ENCODE results near the gene SLC37A1. TPM values are rescaled to one million over a fixed set of nuclear protein-coding genes. Genes with fewer than 3 reads are reported as not detected.

SLC37A1 gene
- total RNA-seq, 2 donors from 2014 or later, result 6.6 to 9.6 TPM

DNA sequence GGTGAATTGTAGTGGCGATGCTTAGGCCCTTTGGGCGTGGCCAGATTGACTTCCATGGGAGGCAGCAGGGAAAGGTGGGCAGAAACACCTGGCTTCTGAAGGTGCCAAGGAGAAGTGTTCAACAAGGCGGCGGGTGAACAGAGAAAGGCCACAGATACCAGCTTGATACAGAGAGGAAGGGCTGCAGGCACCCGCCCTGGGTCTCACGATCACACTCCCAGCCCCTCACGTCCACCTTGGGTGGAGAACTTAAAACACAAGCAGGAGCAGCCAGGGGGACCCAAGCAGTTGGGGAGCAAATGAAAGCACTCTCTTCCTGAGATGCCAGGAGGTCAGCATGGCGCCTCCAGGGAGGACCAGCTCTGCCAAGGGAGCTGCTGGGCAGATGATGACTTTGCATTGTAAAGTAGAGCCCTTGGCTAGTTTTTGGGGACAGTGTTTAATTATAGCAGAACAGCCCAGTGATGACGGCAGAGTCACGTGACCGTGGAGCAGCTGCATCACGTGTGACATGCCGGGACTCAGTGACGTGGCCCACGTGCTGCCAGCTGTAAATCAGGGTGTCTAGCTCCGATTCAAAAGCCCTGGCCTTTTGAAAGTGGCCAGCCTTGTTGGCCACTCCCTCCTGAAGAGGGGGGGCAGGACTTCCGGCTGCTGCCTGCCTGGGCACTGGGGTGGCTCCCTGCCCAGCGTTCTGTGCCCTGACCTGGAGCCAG is 19.0 kb downstream of the SLC37A1 start:
- H3K36me3 ChIP-seq, result no peaks in the 10 kb centered on the region
- H3K4me1 ChIP-seq (ENCODE audit: control insufficient read depth in 1 of 2, low read depth in 2 of 2), result peaks cover 0 to 15% of the 10 kb centered on the region in 2 donors
- TF ChIP-seq, protein P1, sequence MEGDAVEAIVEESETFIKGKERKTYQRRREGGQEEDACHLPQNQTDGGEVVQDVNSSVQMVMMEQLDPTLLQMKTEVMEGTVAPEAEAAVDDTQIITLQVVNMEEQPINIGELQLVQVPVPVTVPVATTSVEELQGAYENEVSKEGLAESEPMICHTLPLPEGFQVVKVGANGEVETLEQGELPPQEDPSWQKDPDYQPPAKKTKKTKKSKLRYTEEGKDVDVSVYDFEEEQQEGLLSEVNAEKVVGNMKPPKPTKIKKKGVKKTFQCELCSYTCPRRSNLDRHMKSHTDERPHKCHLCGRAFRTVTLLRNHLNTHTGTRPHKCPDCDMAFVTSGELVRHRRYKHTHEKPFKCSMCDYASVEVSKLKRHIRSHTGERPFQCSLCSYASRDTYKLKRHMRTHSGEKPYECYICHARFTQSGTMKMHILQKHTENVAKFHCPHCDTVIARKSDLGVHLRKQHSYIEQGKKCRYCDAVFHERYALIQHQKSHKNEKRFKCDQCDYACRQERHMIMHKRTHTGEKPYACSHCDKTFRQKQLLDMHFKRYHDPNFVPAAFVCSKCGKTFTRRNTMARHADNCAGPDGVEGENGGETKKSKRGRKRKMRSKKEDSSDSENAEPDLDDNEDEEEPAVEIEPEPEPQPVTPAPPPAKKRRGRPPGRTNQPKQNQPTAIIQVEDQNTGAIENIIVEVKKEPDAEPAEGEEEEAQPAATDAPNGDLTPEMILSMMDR (IDR thresholded peaks at IDR 0.05), result no peak
- H3K27ac ChIP-seq, result no peak overlapping the region
- no peaks in the 10 kb centered on the region for H3K27me3 ChIP-seq (replicated peaks; ENCODE audit: insufficient read depth)
- ATAC-seq (ENCODE audit: insufficient number of reproducible peaks, low FRiP score, low read depth) (no peak), DNase-seq (ENCODE audit: low spot score) (peak; percentile 28)
- no peak overlapping the region for H3K4me3 ChIP-seq
- no peaks in the 10 kb centered on the region for H3K9me3 ChIP-seq

DNA sequence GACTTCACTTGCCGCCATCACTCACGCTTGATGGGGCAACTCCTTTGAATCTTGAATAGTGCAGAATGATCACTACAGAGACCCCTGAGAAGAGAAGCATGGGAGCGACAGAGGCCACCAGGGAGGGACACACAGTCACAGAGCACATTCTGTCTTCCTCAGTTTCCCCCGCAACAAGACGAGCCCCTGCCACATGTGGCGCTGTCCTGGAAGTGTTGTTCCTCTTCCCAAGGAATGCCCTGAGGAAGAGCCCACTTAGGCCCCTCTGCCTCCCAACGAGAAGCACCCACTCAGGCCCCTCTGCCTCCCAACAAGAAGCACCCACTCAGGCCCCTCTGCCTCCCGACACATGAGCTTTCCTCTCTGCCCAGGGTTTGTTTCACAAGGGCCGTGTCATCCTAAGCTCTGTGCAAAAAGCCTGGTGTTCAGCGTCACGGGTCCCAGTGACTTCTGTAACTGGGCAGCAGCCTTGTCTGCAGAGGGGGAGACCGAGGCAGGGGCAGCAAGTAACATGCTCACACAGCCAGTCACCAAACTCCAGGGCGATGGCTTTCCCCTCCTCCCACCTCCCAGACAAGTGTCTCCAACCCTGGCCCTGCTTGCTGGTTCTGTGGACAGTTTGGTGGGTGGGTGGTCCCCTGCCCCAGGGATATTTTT is 19.8 kb downstream of the SLC37A1 start:
- Histone ChIP-seq H3K27ac (no peak overlapping the region), H3K9me3 (no peaks in the 10 kb centered on the region), H3K4me1 (ENCODE audit: control insufficient read depth in 1 of 2, low read depth in 2 of 2) (peaks cover 0 to 12% of the 10 kb centered on the region in 2 donors), H3K36me3 (no peaks in the 10 kb centered on the region), H3K4me3 (peak overlapping the region; percentile 27), H3K27me3 (replicated peaks; ENCODE audit: insufficient read depth) (no peaks in the 10 kb centered on the region)
- no peak for ATAC-seq (ENCODE audit: insufficient number of reproducible peaks, low FRiP score, low read depth)
- DNase-seq (ENCODE audit: low spot score), result no peak
- TF ChIP-seq, protein P1 (IDR thresholded peaks at IDR 0.05), result no peak

DNA sequence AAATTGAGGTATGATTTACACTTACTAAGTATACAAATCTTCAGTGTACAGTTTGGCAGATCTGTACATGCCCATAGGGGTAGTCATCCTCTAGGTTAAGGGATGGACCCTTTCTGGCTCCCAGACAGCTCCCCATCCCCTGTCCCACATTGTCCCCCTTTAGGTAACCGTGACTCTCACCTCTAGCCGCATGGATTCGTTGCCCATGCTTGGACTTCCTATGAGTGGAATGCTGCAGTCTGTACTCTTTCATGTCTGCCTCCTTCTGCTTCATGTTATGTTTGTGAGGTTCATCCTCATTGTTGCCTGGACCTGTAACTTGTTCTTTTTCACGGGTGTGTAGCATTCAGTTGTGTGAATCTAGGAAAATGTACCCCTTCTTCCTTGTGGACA is 20.3 kb downstream of the SLC37A1 start:
- Histone ChIP-seq H3K27me3 (replicated peaks; ENCODE audit: insufficient read depth) (no peaks in the 10 kb centered on the region), H3K4me3 (peak overlapping the region; percentile 27), H3K27ac (no peak overlapping the region), H3K4me1 (ENCODE audit: control insufficient read depth in 1 of 2, low read depth in 2 of 2) (peaks cover 0 to 12% of the 10 kb centered on the region in 2 donors), H3K9me3 (no peaks in the 10 kb centered on the region), H3K36me3 (no peaks in the 10 kb centered on the region)
- ATAC-seq (ENCODE audit: insufficient number of reproducible peaks, low FRiP score, low read depth) (no peak), DNase-seq (ENCODE audit: low spot score) (no peak)
- TF ChIP-seq, protein P1 (IDR thresholded peaks at IDR 0.05), result no peak

DNA sequence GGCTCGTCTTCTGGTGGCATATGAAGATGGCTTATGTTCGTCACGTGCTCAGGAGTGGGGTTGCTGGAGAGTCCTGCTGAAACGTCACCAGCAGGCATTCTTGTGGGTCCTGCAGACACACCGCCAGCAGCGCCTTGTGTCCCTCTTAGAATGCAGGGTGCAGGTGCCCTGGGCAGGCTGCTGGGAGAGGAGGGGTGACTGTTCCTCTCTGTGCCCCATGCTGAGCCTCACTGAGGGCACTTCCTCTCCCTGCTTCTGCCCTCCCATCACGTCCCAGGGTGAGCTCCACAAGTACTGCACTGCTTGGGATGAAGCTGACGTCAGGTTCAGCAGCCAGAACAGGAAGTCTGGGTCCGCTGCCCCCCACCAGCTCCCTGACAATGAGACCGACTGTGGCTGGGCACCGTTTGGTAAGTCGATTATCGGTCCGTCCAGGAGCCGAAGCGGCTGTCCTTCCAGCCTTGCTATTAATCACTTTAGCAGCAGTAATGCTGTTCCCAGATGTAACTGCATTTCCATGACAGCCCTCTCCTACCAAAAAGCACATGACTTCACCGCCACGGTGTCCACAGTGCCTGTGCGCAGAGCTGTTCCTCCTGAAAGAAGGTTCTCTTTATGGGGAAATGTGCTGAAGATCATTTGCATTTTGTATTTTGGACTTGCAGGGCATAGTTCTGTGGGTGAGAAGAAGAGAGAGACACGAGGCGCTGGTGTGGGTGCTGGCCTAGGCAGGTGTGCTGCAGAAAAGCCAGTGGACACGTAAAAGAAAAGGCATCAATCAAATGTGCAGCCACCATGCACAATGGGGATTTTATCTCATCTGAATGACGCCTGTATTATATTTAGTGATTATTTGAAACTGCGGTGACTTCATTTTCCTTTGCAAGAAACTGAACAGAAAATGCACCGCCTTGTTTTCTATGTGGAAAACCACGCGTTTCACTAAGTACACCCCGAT is 21.0 kb downstream of the SLC37A1 start:
- Histone ChIP-seq H3K27me3 (replicated peaks; ENCODE audit: insufficient read depth) (no peaks in the 10 kb centered on the region), H3K36me3 (no peaks in the 10 kb centered on the region), H3K4me1 (ENCODE audit: control insufficient read depth in 1 of 2, low read depth in 2 of 2) (peaks cover 0 to 12% of the 10 kb centered on the region in 2 donors), H3K9me3 (no peaks in the 10 kb centered on the region), H3K4me3 (peak overlapping the region; percentile 27), H3K27ac (no peak overlapping the region)
- DNase-seq (ENCODE audit: low spot score) (no peak), ATAC-seq (ENCODE audit: insufficient number of reproducible peaks, low FRiP score, low read depth) (no peak)
- TF ChIP-seq, protein P1 (IDR thresholded peaks at IDR 0.05), result no peak

All from thoracic aorta (tissue), 2 donors.